ENCODE data around the gene C2orf78. TPM values are rescaled to one million over a fixed set of nuclear protein-coding genes. Genes with fewer than 3 reads are reported as not detected.

C2orf78 gene
- total RNA-seq, 1 donor from 2014 or later = not detected

DNA sequence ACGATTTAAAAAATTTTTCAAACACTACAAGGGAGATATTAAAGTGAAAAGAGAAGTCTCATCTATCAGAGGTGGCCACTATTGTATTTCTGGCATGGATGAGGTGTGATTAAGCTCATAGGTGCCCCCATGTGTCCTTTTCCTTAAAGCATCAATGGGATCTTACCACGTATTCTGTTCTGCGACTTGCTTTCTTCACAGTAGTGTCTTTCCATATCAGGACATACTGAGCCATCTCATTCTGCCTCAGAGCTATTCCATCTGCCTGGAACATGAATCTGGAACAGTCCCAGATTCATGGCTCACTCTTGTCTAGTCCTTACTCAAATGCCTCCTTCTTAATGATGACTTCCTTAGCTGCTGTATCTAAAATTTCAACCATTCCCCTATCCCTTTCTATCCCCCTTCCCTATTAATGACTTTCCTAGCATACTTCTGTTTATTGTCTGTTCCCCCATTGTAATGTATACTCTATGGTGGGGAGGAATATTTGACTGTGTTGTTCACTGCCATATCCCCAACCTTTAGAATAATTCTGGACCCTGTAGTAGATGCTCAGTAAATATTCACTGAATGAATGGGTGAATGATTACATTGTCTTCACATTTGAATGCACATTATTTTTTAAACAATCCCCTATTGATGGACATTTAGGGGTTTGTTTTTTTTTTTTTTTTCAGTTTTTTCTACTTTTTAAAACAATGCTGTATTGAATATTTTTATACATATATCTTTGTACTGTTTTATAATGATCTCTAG, 55.8 kb downstream of the C2orf78 start:
- H3K4me3 ChIP-seq = no peak overlapping the region
- intact Hi-C loops (cut with DNase I) = no loop called here
- peaks cover 0 to 21% of the 10 kb centered on the region in 2 donors for H3K36me3 ChIP-seq
- no peak for DNase-seq (ENCODE audit: extremely low spot score in 2 of 2)
- no peaks in the 10 kb centered on the region for H3K27me3 ChIP-seq
- no peak for TF ChIP-seq POLR2AphosphoS5 (IDR thresholded peaks at IDR 0.05; ENCODE audit: insufficient read depth in 1 of 2, low read depth in 1 of 2)
- TF ChIP-seq, protein P1, sequence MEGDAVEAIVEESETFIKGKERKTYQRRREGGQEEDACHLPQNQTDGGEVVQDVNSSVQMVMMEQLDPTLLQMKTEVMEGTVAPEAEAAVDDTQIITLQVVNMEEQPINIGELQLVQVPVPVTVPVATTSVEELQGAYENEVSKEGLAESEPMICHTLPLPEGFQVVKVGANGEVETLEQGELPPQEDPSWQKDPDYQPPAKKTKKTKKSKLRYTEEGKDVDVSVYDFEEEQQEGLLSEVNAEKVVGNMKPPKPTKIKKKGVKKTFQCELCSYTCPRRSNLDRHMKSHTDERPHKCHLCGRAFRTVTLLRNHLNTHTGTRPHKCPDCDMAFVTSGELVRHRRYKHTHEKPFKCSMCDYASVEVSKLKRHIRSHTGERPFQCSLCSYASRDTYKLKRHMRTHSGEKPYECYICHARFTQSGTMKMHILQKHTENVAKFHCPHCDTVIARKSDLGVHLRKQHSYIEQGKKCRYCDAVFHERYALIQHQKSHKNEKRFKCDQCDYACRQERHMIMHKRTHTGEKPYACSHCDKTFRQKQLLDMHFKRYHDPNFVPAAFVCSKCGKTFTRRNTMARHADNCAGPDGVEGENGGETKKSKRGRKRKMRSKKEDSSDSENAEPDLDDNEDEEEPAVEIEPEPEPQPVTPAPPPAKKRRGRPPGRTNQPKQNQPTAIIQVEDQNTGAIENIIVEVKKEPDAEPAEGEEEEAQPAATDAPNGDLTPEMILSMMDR (IDR thresholded peaks at IDR 0.05) = no peak
- no peak for TF ChIP-seq POLR2A (IDR thresholded peaks at IDR 0.05)
- H3K9me3 ChIP-seq = no peaks in the 10 kb centered on the region
- H3K27ac ChIP-seq = no peak overlapping the region
- H3K4me1 ChIP-seq = peaks cover 18% of the 10 kb centered on the region

DNA sequence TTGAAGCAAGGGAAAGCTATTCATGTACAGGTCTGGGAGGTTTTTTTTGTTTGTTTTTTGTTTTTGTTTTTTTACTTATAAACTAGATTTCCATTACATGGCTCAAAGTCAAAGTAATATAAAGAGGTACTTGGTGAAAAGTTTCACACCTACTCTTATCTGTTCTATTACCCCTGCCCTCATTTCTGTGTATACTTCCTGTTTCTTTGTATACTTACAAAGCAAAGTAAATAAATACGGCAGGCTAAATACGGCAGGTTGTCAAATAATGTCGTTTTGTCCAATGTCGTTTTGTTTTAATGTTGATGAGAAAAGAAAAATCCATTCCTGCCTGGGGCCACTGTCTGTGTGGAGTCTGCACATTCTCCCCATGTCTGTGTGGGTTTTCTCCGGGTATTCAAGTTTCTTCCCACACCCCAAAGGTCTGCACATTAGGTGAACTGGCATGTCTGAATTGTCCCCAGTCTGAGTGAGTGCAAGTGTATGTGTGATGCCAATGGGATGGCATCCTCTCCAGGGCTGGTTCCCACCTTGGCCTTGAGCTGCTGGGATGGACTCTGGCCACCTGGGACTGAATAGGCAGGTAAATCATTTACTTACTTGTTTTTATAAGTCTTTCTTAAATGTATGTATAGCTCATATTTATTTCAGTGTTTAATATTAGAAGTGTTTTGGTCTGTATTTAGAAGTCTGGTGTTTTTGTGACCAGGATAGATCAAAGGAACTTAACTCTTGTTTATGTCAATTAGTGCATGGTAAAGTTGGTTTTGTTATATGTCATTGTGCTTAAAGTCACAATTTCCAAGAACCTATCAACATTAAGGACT, 58.1 kb downstream of the C2orf78 start:
- H3K9me3 ChIP-seq = no peaks in the 10 kb centered on the region
- peaks cover 0 to 35% of the 10 kb centered on the region in 2 donors for H3K36me3 ChIP-seq
- peaks cover 18% of the 10 kb centered on the region for H3K4me1 ChIP-seq
- no peaks in the 10 kb centered on the region for H3K27me3 ChIP-seq
- TF ChIP-seq, protein P1 (IDR thresholded peaks at IDR 0.05) = no peak
- TF ChIP-seq POLR2A (IDR thresholded peaks at IDR 0.05) (no peak), POLR2AphosphoS5 (IDR thresholded peaks at IDR 0.05; ENCODE audit: insufficient read depth in 1 of 2, low read depth in 1 of 2) (no peak)
- no peak for DNase-seq (ENCODE audit: extremely low spot score in 2 of 2)
- H3K27ac ChIP-seq = no peak overlapping the region
- H3K4me3 ChIP-seq = no peak overlapping the region
- intact Hi-C loops (cut with DNase I) = no loop called here

DNA sequence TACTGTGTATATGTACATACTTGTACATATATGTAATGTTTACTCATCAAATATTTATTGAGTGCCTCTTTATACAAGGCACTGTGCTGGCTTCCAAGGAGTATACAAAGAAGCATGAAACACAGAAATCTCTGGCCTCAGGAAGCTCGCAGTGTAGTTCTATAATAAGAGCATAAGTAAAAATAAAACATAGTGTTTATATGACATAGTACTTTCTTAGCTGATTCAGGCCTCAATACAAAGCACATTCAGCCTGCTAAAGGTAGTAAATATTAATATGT, 58.7 kb downstream of the C2orf78 start:
- intact Hi-C loops (cut with DNase I) = no loop called here
- H3K36me3 ChIP-seq = peaks cover 0 to 40% of the 10 kb centered on the region in 2 donors
- DNase-seq (ENCODE audit: extremely low spot score in 2 of 2) = no peak
- H3K9me3 ChIP-seq = no peaks in the 10 kb centered on the region
- H3K4me1 ChIP-seq = peaks cover 14% of the 10 kb centered on the region
- H3K4me3 ChIP-seq = no peak overlapping the region
- H3K27ac ChIP-seq = no peak overlapping the region
- H3K27me3 ChIP-seq = no peaks in the 10 kb centered on the region
- TF ChIP-seq POLR2A (IDR thresholded peaks at IDR 0.05) (no peak), POLR2AphosphoS5 (IDR thresholded peaks at IDR 0.05; ENCODE audit: insufficient read depth in 1 of 2, low read depth in 1 of 2) (no peak)
- TF ChIP-seq, protein P1 (IDR thresholded peaks at IDR 0.05) = no peak

DNA sequence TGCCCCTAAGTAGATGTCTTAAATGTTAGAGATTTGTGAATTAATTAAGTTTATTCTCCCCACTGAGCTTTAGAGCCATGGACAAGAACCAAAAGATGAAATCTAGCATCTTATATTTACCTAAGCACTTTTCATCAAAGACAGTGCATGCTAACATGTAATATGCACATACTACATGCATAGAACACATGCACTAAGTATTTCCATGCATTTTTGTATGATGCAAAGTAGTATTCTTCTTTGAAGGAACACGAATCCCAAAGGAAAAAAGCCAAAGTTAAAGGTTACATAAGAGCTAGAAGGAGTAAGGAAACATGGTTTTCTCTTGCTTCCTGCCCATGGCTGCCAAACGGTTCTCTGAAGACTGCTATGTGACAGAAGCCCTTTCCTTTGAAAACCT, 60.1 kb downstream of the C2orf78 start:
- intact Hi-C loops (cut with DNase I) = no loop called here
- TF ChIP-seq, protein P1 (IDR thresholded peaks at IDR 0.05) = no peak
- TF ChIP-seq POLR2AphosphoS5 (IDR thresholded peaks at IDR 0.05; ENCODE audit: insufficient read depth in 1 of 2, low read depth in 1 of 2) (no peak), POLR2A (IDR thresholded peaks at IDR 0.05) (no peak)
- H3K36me3 ChIP-seq = peaks cover 0 to 44% of the 10 kb centered on the region in 2 donors
- no peaks in the 10 kb centered on the region for H3K9me3 ChIP-seq
- no peak overlapping the region for H3K27ac ChIP-seq
- no peaks in the 10 kb centered on the region for H3K27me3 ChIP-seq
- H3K4me3 ChIP-seq = no peak overlapping the region
- no peak for DNase-seq (ENCODE audit: extremely low spot score in 2 of 2)
- H3K4me1 ChIP-seq = no peaks in the 10 kb centered on the region

DNA sequence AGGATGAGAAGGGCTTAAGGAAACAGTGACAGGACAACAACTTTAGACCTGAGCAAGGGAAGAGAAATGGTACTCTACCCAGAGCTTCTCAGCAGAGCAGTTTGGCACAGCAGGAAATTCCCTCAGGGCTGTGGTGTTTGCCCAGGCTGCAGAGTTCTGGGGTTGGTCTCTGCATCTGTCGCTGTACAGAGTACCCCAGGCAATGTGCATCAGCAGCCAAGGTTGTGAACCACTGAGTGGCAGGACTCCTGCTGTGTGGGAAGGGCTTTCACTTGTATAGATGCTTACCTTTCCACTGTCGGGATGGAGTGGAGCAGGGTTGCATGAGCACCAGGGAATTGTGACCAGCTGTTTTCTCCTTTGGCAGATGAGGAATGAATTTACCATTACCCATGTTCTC, 66.0 kb downstream of the C2orf78 start:
- no peak overlapping the region for H3K27ac ChIP-seq
- peaks cover 0 to 87% of the 10 kb centered on the region in 2 donors for H3K36me3 ChIP-seq
- intact Hi-C loops (cut with DNase I) = no loop called here
- no peaks in the 10 kb centered on the region for H3K4me1 ChIP-seq
- DNase-seq (ENCODE audit: extremely low spot score in 2 of 2) = no peak
- no peaks in the 10 kb centered on the region for H3K27me3 ChIP-seq
- no peak overlapping the region for H3K4me3 ChIP-seq
- TF ChIP-seq, protein P1 (IDR thresholded peaks at IDR 0.05) = no peak
- TF ChIP-seq POLR2AphosphoS5 (IDR thresholded peaks at IDR 0.05; ENCODE audit: insufficient read depth in 1 of 2, low read depth in 1 of 2) = no peak
- TF ChIP-seq POLR2A (IDR thresholded peaks at IDR 0.05) = no peak
- no peaks in the 10 kb centered on the region for H3K9me3 ChIP-seq

Data from vagina (tissue), 2 donors.